ENCODE data around the gene LMX1B. TPM values are rescaled to one million over a fixed set of nuclear protein-coding genes. Genes with fewer than 3 reads are reported as not detected.

LMX1B gene
- total RNA-seq, 1 experiment from 2014 or later: 2.6 TPM

DNA sequence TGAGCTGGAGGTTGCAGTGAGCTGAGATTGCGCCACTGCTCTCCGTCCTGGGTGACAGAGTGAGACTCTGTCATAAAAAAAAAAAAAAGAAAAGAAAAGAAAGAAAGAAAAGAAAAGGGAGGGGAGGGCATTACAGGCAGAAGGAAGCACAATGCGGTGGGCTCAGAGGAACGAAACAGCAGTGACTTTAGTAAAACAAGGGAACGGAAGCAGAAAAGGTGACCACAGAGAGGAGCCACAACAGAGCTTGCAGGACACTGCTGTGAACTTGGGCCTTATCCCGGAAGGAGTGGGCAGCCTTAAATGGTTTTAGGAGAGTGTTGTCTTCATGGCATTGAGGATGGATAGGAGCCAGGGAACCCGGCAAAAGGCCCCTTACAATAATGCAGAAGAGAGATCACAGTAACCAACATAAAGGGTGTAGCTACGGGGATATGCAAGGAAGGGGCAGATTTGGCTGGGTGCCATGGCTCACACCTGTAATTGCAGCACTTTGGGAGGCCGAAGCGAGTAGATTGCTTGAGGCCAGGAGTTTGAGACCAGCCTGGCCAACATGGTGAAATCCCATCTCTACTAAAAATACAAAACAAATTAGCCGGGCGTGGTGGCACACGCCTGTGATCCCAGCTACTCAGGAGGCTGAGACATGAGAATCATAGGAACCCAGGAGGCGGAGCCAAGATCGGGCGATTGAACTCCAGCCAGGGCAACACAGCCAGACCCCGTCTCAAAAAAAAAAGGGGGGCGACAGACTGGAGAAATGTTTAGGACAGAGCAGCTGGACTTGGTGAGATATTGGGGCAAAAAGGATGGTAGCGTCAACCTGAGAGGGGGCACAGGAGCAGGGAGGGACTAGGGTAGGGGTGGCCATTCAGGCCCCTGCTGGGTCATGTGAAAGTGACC lies 107.2 kb downstream of the LMX1B start:
- POLR2A ChIA-PET: no interaction called here
- ATAC-seq: no peak
- in situ Hi-C loops (cut with HindIII; ENCODE audit: low pct_unique_long_range_greater_than_20kb, low sequenced_read_pairs) (no loop called here), intact Hi-C loops (cut with micrococcal nuclease; ENCODE audit: unreplicated experiment) (no loop called here)
- TF ChIP-seq TCF7L2 (IDR thresholded peaks at IDR 0.05; ENCODE audit: low read depth, low read length) (no peak), POLR2AphosphoS5 (IDR thresholded peaks at IDR 0.05; ENCODE audit: low read depth, low read length) (no peak), SIN3A (IDR thresholded peaks at IDR 0.05; ENCODE audit: borderline replicate concordance, insufficient read depth, low read depth, low read length) (no peak)
- TF ChIP-seq, protein P1, sequence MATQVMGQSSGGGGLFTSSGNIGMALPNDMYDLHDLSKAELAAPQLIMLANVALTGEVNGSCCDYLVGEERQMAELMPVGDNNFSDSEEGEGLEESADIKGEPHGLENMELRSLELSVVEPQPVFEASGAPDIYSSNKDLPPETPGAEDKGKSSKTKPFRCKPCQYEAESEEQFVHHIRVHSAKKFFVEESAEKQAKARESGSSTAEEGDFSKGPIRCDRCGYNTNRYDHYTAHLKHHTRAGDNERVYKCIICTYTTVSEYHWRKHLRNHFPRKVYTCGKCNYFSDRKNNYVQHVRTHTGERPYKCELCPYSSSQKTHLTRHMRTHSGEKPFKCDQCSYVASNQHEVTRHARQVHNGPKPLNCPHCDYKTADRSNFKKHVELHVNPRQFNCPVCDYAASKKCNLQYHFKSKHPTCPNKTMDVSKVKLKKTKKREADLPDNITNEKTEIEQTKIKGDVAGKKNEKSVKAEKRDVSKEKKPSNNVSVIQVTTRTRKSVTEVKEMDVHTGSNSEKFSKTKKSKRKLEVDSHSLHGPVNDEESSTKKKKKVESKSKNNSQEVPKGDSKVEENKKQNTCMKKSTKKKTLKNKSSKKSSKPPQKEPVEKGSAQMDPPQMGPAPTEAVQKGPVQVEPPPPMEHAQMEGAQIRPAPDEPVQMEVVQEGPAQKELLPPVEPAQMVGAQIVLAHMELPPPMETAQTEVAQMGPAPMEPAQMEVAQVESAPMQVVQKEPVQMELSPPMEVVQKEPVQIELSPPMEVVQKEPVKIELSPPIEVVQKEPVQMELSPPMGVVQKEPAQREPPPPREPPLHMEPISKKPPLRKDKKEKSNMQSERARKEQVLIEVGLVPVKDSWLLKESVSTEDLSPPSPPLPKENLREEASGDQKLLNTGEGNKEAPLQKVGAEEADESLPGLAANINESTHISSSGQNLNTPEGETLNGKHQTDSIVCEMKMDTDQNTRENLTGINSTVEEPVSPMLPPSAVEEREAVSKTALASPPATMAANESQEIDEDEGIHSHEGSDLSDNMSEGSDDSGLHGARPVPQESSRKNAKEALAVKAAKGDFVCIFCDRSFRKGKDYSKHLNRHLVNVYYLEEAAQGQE (IDR thresholded peaks at IDR 0.05; ENCODE audit: insufficient read depth in 1 of 2, low read depth in 2 of 2, low read length in 1 of 2): no peak
- TF ChIP-seq, protein P2, sequence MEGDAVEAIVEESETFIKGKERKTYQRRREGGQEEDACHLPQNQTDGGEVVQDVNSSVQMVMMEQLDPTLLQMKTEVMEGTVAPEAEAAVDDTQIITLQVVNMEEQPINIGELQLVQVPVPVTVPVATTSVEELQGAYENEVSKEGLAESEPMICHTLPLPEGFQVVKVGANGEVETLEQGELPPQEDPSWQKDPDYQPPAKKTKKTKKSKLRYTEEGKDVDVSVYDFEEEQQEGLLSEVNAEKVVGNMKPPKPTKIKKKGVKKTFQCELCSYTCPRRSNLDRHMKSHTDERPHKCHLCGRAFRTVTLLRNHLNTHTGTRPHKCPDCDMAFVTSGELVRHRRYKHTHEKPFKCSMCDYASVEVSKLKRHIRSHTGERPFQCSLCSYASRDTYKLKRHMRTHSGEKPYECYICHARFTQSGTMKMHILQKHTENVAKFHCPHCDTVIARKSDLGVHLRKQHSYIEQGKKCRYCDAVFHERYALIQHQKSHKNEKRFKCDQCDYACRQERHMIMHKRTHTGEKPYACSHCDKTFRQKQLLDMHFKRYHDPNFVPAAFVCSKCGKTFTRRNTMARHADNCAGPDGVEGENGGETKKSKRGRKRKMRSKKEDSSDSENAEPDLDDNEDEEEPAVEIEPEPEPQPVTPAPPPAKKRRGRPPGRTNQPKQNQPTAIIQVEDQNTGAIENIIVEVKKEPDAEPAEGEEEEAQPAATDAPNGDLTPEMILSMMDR (IDR thresholded peaks at IDR 0.05): no peak
- BruUV-seq (replicated peaks): no TSS peak
- no peaks in the 10 kb centered on the region for H3K9me3 ChIP-seq (ENCODE audit: control insufficient read depth, insufficient read depth, low read depth, low read length)
- no peak overlapping the region for H3K4me3 ChIP-seq (ENCODE audit: low read depth in 2 of 2, low read length in 2 of 2)
- DNase-seq (ENCODE audit: low read depth, low spot score): no peak
- CTCF ChIA-PET: interaction anchor here (0.7 kb wide), 1 partner anchor 381 kb away, joined by 3 read pairs; no protein-coding TSS in a partner anchor
- H3K27ac ChIP-seq (ENCODE audit: low read length): no peak overlapping the region
- H3K4me1 ChIP-seq (ENCODE audit: control insufficient read depth, insufficient read depth, low read length): no peaks in the 10 kb centered on the region
- H3K36me3 ChIP-seq (ENCODE audit: control insufficient read depth, insufficient read depth, low read length): no peaks in the 10 kb centered on the region
- H3K27me3 ChIP-seq (ENCODE audit: control insufficient read depth, insufficient read depth, low read length): no peaks in the 10 kb centered on the region; the same call in 1 of the 2 replicates

DNA sequence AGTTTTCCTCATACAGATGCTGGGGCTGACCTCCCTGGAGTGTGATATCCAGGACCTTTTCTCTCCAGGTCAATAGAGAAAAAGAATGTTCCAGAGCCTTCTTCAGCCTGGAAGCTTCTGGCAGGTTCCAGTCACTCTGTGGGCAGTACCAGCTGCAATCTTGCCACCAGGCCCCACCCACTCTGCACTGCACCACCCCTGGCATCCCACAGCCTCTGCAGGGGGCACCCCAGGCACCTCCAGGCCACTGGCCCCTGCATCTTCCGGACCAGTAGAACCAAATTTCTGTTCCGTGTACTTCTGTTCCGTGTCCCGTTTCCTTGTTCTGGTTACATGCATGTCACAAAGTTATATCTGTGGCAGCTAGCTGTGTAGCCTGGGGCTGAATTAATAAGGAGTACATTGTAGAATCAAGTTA lies 107.8 kb downstream of the LMX1B start:
- TF ChIP-seq TCF7L2 (IDR thresholded peaks at IDR 0.05; ENCODE audit: low read depth, low read length): no peak
- TF ChIP-seq, protein P1 (IDR thresholded peaks at IDR 0.05; ENCODE audit: insufficient read depth in 1 of 2, low read depth in 2 of 2, low read length in 1 of 2): no peak
- TF ChIP-seq POLR2AphosphoS5 (IDR thresholded peaks at IDR 0.05; ENCODE audit: low read depth, low read length): no peak
- TF ChIP-seq SIN3A (IDR thresholded peaks at IDR 0.05; ENCODE audit: borderline replicate concordance, insufficient read depth, low read depth, low read length): no peak
- TF ChIP-seq, protein P2 (IDR thresholded peaks at IDR 0.05): no peak
- Histone ChIP-seq H3K9me3 (ENCODE audit: control insufficient read depth, insufficient read depth, low read depth, low read length) (no peaks in the 10 kb centered on the region), H3K27ac (ENCODE audit: low read length) (no peak overlapping the region), H3K4me1 (ENCODE audit: control insufficient read depth, insufficient read depth, low read length) (no peaks in the 10 kb centered on the region), H3K27me3 (ENCODE audit: control insufficient read depth, insufficient read depth, low read length) (no peaks in the 10 kb centered on the region; the same call in 1 of the 2 replicates), H3K4me3 (ENCODE audit: low read depth in 2 of 2, low read length in 2 of 2) (no peak overlapping the region), H3K36me3 (ENCODE audit: control insufficient read depth, insufficient read depth, low read length) (no peaks in the 10 kb centered on the region)
- ChIA-PET CTCF (interaction anchor here (0.7 kb wide), 1 partner anchor 382 kb away, joined by 3 read pairs; no protein-coding TSS in a partner anchor), POLR2A (no interaction called here)
- intact Hi-C loops (cut with micrococcal nuclease; ENCODE audit: unreplicated experiment) (no loop called here), in situ Hi-C loops (cut with HindIII; ENCODE audit: low pct_unique_long_range_greater_than_20kb, low sequenced_read_pairs) (no loop called here)
- no TSS peak for BruUV-seq (replicated peaks)
- no peak for ATAC-seq
- DNase-seq (ENCODE audit: low read depth, low spot score): no peak
